Stimulated activated CD4-positive, alpha-beta T cell treated with anti-CD3 and anti-CD28 coated beads, Interleukin-2, amount 100 ng/mL, for 48 hours (primary cell): ENCODE data around the gene PPP4R2.
"Not testable (repeated sequence)": the region's sequence is repeated elsewhere in the genome, so short reads cannot be mapped to it uniquely, and the experiment has no call there.

ENCODE experiments used
- DNase-seq, 2 donors: peaks; one replicate each; pipeline ENCODE4 v3.0.0-alpha.2; 2020

Gene PPP4R2

DNA sequence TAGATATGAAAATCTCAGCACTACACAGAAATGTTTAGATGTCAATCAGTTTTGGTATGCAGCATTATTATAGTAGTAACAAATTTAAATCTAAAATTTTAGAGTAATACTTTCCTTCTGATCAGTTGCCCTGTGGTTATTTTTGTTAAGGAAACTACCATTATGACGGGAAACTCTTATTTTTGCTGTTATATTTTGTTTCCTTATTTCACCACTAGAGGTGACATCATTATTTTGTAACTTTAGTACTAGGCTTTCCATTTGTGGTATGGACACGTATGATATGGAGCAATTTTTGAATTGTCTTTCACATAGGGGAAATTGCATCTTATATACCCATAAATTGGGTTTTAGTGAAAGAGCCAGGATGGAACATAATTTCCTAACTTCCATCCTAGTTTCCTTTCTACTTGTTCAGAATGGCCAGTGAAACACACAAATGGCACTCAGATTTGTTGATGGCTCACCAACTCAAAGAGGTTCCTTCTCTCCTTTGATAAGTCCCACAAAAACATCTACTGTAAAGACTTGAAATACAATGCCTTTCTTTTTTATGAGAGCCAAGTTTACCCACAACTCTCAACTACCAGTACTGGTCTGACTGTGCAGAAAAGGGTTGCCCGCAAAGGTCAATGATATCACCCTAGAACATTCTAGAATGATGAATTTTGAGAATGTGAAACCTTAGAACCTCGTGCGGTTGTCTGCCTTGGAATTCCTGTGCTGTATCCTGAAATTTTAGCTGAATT is 19.4 kb upstream of the PPP4R2 start:
- no peak for DNase-seq

DNA sequence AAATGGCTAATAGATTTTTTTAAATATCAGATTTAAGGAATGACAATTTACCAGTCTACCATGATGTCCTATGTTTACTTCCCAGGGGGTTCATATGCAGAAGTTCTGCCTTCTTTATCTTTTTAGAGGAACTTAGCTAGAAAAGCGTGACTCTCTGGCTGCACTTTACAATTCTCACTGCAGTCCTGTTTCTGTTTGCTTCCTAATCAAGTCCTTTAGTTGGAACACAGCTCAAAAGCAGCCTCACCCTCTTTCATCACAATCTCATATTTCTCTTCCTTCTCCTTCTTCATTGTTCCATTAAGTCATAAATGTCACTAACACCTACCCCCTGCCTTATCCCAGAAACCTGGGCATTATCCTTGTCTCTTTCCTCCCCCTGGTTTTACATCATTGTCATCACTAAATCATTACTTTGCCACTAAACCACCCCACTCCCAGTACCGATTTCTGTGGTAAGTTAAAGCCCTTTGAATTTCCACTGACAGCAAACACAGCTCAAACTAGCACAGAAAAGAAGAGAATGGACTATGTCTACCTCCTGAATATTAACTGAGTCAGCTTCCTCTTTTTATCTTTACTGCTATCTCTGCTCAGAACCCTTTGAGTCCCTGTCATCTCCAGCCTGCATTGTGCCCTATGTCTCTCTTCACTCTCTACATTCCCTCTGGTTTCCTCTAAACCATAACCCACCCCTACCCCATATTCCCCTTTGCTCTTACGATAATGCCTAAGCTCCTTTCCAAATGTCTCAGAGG is 13.8 kb upstream of the PPP4R2 start:
- DNase-seq, result no peak

DNA sequence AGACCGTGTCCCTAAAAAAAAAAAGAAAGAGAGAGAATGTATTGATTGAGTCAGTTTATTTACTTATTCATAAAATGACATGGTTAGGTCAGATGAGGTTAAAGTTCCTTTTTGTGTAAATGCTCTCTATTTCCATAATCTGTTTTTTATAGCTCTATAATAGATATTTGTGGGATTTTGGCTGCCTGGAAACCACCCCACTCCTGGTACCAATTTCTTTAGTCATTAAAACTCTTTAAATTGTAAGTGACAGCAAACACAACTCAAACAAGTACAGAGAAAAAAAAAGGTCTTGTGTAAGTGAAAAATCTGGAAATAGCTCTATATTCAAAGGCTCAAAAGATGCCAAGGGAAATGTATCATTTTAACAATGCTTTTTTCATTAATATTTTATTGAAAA is 11.0 kb upstream of the PPP4R2 start:
- no peak for DNase-seq

DNA sequence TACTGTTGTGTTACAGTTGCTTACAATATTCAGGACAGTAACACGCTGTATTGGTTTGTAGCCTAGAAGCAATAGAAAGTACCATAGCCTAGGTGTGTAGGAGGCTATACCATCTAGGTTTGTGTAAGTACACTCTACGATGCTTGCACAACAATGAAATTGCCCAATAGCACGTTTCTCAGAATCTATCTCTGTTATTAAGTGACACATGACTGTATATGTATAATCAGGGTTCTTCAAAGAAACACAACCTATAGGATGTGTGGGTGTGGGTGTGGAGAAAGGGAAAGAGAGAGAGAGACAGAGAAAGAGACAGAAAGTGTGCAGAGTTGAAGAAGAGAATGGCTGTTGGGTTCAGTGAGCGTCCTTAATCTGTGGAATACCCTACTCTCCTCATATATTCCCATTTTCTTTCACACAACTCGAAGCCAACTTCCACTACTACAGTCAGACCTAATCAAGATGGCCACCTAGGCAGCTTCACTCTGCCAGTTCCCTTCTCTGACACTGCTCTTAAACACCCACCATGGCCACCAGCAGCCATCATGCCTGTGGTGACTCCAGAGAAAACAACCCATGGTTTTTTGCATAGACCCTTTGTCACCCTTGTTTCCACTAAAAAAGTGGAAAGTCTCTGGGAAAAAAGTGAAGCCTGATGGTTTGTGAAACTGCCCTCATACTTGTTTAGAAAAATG is 5.8 kb upstream of the PPP4R2 start:
- no peak for DNase-seq

DNA sequence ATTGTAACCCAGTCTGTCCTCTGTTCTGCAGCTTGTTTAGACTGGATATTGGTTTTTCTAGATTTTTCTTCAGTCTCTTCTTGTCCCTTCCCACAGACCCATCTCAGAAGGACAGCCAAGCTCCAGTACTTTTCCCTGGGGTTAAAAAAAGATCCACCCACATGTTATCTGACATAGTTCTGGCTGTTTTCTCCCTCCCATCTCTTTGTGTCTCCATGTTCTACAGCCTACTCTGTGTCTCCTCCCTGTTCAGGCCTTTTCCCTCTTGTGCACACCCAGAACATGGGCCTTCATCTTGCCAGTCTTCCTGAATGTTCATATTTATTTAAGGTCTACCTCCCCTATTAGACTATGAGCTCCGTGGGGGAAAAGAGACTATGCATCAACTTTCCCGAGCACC is 5.1 kb upstream of the PPP4R2 start:
- DNase-seq, result no peak

DNA sequence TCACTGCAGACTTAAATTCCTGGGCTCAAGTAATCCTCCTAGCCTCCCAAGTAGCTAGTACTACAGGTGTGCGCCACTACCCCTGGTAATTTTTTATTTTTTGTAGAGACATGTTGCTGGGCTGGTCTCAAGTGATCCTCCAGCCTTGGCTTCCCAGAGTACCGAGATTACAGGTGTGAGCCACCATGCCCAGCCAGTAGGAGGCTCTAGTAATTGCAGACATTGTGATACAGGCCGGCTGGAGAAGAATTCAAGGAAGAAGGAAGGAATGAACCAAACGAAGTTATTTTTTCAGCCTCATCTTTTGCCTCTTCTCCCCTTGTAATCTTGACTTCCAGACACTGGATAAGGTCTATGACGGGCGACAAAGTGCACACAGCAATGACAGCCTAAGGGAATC is 3.2 kb upstream of the PPP4R2 start:
- DNase-seq, result no peak

DNA sequence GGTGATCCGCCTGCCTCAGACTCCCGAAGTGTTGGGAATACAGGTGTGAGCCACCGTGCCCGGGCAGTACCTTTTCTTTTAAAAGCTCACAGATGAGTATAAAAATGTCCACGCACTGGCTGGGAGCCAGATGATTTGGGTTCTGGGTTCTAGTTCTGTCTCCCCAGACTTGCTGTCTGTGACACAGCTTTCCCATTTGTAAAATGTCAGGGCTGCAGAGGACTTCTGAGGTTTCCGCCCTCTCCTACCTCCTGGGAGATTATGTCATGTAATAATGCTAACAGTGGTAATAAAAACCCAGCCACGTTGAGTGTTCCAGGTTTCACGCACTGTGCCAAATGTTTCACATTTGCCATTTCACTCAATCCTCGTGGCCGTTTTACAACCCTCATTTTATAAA is 1.3 kb upstream of the PPP4R2 start:
- DNase-seq, result no peak

DNA sequence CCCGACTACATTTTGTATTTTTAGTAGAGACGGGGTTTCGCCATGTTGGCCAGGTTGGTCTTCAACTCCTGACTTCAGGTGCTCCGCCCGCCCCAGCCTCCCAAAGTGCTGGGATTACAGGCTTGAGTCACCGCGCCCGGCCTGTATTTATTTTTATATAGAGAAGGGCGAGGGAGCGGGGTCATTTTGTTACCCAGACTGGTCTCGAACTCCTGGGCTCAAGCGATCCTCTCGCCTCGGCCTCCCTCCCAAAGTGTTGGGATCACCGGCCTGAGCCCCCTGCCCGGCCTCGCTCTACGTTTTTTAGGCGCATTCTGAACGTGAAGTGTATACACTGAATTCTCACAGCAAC is 514 bp upstream of the PPP4R2 start:
- no peak for DNase-seq

DNA sequence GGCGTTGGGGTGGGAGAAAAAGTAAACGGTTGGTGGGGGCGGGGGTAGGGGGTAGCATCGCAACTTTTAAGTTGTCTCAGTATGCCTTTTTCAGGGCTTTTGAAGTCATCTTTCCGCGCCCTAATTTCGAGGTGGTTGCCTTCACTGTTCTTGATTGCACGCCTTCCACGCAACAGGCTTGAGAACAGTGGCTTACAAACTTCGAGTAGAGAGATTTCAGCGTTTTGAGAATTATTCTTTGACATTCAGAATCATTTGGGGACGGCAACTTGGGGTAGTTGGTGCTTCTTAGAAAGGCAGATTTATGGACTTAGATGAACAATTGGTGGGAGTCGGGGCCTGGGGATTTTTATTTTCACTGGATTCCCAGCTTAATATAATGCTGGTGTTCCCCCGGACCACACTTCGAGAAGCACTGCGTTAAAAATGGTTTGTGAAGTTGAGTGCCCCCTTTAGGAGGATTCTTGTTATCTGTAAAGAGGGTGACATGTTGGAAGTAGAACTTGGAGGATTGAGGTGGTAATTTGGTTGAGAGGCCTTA is 880 bp downstream of the PPP4R2 start:
- DNase-seq, result peak; percentile 9 to 24

DNA sequence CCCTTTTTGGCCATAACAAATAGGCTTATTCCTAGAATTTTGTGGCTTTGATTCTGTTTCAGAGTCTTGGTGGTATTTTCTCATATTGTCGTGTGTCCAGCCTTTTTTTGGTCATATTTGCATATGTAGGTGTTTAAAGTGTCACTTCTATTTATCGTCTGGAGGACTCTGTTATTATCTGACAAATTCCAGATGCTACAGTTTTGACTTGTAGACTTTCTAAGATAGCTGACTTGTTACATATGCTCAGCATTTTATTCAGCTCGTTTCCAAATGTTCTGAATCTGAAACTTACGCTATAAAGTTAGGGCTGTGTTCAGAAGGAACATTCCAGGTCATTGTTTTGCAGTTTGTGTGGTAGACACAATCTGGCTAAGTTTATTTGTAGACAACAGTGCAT is 1.9 kb downstream of the PPP4R2 start:
- no peak for DNase-seq

DNA sequence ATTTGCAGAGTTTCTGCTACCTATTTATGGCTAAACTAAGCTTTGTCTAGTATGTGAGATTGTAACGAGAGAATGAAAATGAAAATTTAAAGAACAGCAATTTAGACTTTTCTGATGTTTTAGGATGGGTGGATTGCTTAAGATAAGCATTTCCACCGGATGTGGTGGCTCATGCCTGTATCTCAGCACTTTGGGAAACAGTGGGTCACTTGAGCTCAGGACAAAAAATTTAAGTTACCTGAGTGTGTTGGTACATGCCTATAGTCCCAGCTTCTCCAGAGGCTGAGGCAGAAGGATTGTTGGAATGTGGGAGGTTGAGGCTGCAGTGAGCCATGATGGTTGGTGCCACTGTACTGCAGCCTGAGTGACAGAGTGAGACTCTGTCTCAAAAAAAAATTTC is 3.3 kb downstream of the PPP4R2 start:
- DNase-seq, result no peak

DNA sequence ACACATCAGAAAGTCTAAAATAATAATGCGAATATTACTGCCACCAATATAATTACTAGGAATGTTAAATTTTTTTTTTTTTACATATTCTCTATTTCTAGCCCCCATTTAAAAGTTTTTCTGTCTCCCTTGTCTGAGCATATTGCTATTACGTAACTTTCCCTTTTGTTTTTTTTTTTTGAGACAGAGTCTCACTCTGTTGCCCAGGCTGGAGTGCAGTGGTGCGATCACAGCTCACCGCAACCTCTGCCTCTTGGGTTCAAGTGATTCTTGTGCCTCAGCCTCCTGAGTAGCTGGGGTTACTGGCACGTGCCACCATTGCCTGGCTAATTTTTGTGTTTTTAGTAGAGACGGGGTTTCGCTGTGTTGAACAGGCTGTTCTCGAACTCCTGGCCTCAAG is 6.4 kb downstream of the PPP4R2 start:
- DNase-seq, result not testable (repeated sequence)

DNA sequence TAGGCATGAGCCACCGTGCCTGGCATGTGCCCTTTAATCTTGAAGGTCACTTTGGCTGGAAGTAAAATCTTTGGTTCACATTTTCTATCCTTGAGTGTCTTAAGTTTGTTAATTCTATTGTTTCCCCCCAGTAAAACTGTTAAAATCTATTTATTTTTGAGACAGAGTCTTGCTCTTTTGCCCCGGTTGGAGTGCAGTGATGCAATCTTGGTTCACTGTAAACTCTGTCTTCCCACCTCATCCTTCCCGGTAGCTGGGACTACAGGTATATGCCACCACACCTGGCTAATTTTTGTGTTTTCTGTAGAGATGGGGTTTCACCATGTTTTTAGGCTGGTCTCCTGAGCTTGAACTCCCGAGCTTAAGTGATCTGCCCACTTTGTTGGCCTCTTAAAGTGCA is 7.7 kb downstream of the PPP4R2 start:
- no peak for DNase-seq

DNA sequence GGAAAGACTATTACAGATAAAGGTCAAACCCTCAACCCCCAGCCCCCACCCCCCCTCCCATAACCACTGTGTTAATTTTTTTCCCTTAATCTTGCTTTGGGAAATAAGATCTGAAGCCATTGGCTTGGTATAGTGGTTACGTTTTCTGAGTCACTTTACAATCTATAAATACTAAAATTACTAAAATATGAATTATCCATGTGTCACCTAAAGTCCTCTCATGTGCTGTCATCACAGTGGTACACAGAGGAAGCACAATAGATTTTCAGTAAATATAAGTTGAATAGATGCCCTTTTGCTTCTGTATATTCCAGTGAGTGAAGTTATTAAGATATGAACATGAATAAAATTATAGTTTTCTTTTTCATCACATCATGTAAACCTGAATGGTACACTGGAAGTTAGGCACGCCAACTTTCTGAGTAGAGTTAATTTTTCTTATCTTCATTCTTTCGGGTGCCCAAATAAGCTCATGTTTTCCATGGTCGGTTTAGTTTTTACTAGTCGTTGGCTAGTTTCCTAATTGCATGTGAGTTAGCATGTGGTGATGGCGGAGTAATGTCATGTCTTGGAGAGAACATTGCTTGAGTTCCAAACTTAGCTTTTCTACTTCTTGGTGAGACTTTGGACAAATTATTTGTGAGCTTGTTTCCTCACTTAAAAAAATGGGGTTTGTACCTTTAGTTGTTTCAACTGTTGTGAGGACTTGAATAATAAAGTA is 11.5 kb downstream of the PPP4R2 start:
- no peak for DNase-seq

DNA sequence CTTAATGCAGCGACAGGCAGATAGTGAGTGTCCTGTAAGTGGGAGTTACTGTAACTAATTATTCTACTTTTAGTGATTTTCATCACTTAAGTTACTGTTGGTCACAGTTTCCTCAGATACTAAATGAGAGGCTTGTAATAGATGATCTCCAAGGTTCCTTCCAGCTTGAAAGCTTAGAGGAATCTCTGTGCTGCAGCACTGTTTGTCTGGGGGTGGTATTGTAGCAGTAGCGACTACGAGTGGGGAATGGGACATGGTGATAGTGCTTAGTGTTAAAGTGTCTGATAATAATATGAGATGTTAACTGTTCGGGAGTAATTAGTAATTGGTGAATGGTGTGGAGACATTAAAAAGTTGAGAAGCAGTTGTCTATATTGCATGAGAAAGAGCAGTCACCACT is 12.4 kb downstream of the PPP4R2 start:
- no peak for DNase-seq

DNA sequence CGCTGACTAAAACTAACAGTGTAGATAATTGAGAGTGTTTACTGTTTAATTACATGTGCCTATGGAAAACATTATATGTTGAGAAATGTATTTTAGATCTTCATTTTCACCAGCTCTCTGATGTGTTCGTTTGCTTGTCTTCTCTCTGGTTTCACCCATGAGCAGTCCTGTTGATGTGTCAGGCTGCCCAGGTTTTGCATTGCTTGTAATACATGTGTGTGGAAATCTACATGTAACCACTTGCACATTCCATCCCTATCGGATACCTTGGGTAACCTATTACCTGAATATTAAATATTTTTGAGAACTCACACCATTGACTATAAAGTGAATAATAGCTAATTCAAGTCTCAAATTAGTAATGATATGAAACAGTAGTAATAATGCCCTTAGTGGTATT is 13.1 kb downstream of the PPP4R2 start:
- no peak for DNase-seq

DNA sequence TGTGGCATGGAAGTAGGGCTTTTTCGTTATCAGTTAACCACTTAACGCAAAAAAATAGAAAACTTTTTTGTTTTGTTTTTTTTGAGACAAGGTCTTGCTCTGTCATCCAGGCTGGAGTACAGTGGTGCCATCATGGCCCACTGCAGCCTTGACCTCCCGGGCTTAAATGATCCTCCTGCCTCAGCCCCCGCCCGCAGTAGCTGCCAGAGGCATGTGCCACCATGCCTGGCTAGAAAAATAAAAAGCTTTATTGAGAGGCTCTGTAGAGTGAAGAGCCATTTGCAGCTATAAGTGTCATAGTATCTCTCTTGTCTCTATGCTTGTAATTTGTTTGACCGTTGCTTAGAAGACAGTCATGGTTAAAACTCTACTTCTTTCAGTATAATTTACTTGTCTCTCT is 13.5 kb downstream of the PPP4R2 start:
- no peak for DNase-seq

DNA sequence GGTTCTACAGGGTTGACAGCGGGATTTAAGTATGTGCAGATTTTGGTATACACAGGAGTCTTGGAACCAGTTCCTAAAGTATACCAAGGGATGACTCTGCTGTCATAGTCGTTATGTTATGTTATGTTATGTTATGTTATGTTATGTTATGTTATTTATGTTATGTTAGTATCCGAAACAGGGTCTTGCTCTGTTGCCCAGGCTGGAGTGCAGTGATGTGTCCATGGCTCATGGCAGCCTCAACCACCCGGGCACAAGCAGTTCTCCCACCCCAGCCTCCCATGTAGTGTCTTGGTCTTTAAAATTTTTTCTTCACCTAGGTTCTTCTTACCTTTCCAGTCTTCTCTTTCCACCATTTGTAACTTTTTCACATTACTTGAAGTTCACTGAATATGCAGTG is 21.7 kb downstream of the PPP4R2 start:
- no peak for DNase-seq

DNA sequence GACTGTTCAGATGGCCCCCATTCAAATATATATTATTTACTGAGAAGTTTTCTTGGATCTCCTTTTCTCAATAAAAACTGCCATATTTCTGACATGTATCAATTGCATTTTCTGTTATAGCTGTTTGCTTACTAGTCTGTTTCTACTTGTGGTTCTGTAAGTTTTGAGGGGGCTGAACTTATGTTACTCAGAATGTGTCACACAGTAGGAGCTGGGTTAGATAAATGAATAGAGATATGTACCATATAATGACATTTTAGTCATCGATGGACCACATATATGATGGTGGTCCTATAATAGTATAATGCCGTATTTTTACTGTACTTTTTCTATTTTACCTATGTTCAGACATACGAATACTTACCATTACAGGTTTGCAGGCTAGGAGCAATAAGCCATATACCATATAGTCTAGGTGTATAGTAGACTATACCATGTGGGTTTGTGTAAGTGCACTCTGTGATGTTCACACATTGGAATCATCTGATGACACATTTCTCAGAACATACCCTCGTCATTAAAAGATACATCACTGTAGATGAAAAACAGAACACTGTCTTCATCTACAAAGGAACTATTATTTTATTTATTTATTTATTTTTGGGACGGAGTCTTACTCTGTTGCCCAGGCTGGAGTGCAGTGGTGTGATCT is 22.3 kb downstream of the PPP4R2 start:
- no peak for DNase-seq

DNA sequence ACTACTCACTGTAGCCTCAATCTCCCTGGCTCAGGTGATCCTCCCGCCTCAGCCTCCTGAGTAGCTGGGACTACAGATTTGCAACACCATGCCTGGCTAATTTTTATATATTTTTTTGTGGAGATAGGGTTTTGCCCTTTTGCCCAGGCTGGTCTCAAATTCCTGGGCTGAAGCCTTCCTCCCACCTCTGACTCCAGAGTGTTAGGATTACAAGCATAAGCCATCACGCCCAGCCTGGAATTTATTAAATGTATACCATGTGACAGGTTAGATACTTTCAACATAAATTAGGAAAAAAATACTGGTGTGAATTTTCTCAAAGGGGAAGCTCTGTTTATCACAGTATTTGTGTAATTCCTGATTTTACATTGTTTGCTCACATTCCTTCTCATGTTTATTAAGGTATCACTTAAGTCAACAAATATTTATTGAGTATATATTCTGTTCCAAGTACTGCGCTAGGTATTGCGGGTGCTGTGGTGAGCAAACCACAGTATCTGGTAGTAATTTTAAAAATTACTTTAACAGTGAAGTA is 24.8 kb downstream of the PPP4R2 start:
- no peak for DNase-seq

DNA sequence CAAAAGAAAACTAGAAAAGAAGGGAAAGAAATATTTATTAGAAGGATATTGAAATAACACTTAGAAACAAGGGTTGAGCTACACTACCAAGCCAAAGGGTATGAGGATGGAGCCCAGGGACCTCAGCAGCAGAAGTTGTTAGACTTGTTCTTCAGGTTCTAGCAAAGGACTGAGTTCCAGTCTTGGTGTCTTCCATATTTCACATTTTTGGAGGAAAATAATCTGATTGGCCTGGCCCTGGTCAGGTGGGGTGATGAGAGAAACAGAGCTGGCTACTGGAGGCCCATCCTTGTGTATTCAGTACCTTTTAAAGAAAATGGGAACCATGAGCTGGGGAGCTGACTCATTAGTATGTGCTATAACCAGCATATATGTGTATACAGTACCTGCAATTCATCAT is 28.2 kb downstream of the PPP4R2 start:
- DNase-seq, result no peak

DNA sequence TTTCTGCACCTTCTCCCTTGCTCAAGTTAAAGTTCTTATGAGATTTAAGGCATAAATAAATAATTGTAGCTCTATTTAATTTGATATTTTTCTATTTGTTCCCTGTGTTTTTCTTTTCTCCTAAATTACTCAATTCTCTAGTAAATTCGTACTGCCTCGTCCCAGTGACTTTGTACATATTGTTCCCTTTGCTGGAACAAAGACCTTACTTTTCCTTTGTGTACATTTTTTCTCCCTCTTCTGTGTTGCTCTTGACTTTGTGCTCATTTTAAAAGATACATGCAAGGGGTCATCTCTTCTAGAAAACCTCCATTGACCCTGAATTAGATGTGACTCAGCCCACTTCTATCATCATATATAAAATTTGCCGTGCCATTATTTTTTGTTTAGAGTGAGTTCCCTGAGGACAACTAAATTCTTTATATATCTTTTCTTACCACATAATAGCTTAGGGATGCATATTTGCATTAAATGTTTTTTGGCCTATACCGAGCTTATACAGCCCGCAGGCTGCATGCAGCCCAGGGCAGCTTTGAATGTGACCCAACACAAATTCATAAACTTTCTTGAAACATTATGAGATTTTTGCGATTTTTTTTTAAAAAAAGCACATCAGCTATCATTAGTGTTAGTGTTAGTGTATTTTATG is 29.6 kb downstream of the PPP4R2 start:
- no peak for DNase-seq
